GM12864 (cell line): ENCODE measurements around the gene DUSP2.

Source experiments
- DNase-seq: peaks from one replicate; pipeline ENCODE4 v3.0.0-alpha.2; 2011; ENCODE audit warnings: low read depth
- H3K4me3 ChIP-seq: 2 replicates; pipeline ENCODE4 v1.5.1; 2011; ENCODE audit warnings: mild to moderate bottlenecking, low read depth, low read length, control low read depth
- TF ChIP-seq, protein P1 (sequence below): IDR thresholded peaks from 2 replicates; pipeline ENCODE4 v1.5.1; 2011; ENCODE audit warnings: low read depth, mild to moderate bottlenecking, moderate library complexity, low read length, control low read depth, inconsistent platforms; ENCODE audit errors: missing control alignments

The DUSP2 gene

DNA sequence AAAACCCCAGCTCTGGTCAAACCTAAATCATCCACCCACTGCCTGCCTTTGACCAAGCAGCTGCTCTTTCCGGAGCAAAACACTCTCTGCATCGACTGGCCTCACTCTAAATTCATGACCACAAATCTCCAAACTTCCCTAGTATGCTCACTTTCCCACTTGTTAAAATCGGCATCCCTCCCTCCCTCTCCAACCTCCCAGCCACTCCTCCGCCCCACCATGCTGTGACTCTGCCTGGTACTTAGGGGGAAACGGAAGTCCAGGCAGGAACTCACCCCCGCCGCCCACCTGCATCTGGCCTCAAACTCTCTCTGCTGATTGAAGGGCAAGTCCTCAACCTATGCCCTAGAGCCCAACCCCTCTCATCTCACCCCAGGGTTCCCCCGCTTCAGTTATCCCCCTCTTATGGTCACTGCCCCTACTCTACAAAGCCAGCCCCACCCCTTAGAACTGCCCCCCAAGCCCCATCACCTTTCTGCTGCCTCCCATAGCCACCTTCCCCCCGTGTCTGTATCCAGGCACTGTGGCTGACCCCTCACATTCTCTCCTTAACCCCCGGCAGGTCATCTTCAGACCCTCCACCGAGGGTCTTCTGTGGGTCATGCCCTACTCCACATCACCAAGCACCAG is 25.0 kb downstream of the DUSP2 start:
- H3K4me3 ChIP-seq, result no peak overlapping the region
- DNase-seq, result no peak
- TF ChIP-seq, protein P1, sequence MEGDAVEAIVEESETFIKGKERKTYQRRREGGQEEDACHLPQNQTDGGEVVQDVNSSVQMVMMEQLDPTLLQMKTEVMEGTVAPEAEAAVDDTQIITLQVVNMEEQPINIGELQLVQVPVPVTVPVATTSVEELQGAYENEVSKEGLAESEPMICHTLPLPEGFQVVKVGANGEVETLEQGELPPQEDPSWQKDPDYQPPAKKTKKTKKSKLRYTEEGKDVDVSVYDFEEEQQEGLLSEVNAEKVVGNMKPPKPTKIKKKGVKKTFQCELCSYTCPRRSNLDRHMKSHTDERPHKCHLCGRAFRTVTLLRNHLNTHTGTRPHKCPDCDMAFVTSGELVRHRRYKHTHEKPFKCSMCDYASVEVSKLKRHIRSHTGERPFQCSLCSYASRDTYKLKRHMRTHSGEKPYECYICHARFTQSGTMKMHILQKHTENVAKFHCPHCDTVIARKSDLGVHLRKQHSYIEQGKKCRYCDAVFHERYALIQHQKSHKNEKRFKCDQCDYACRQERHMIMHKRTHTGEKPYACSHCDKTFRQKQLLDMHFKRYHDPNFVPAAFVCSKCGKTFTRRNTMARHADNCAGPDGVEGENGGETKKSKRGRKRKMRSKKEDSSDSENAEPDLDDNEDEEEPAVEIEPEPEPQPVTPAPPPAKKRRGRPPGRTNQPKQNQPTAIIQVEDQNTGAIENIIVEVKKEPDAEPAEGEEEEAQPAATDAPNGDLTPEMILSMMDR, result no peak

DNA sequence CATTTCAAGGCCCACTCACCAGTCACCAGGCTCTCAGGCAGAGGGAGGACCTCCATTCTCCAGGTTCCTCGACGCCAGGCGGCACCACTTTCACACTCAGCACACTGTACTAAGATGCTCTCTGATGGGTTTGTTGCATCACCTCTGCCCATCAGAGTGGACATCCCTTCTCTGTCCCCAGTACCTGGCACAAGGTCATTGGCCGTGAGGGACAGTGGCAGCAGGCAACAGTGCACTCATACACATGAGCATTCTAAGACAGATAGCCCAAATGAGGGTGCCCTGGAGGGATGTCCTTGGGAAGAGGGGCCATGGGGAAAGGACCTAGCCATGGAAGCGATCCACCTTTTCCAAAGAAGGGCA is 25.9 kb downstream of the DUSP2 start:
- DNase-seq, result no peak
- H3K4me3 ChIP-seq, result no peak overlapping the region
- TF ChIP-seq, protein P1, result no peak

DNA sequence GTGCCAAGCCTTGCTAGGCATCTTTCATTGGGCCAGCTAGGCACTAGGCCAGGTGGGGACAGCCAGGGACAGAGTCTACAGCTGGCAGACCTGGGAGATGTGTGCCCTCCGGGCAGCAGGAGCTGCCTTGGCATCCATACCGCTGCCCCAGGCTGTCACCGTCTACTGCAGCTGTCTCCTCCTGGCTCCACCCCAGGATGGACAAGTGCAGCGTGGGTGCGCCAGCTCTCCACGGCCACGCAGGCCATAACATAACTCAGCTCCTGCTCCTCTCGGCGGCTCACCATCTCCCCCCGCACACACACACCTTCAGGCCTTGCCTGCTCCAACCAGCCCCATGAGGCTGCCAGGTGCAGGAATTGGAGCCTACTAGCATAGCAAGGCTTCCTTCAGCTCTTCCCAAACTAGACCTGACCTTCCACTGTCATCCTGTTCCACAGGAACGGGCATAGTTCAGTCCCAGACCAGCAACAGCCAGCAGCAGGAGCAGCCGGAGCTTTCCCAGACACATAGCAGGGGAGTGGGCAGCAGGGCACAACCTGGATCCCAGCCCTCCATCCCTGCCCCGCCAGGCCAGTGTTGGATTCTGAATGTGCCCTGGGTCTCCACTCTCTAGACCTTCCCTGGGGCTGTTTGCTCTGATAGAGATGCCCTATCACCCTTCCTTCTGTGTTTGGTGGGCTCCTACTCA is 26.4 kb downstream of the DUSP2 start:
- no peak overlapping the region for H3K4me3 ChIP-seq
- TF ChIP-seq, protein P1, result no peak
- no peak for DNase-seq

DNA sequence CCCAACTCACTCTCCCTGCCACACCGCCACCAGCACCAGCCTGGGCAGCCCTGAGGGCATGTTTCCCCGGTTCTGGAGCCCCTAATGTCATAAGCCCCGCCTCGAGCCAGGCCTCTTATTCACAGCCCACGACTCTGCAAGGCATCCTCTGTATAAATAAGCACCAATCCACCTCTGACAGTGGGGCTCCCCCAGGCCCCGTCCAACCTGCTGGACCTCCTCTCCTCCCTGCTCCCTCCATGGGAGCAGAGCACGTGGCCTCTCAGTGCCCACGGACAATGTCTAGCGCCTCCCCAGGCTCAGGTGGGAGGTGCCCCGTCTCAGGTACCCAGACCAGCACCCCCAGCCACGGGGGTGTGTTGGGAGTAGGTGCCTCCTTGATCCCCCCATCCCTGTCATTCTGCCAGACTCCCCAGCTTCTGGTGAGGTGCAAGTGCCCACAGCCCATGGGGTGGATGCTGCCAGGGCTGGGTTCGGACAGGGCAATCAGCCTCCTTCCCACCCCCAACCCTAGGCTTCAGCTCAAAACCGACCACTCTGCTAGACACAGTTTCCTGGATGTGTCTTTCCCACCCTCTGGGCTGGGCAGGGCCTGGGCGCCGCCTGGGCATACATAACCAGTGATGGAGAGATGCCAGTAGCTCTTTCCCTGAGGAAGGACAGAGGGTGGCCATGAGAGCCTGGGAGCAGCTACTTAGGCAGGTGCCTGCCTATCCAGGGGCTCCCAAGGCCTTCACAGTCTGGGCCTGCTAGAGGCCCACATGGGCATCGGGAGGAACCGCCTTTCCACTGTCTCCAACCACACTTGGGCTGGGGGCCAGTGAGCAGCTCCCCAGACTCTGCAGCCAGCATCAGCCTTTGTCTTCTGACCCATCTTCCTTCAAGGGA is 27.3 kb downstream of the DUSP2 start:
- H3K4me3 ChIP-seq, result no peak overlapping the region
- DNase-seq, result no peak
- TF ChIP-seq, protein P1, result peak; percentile 42

DNA sequence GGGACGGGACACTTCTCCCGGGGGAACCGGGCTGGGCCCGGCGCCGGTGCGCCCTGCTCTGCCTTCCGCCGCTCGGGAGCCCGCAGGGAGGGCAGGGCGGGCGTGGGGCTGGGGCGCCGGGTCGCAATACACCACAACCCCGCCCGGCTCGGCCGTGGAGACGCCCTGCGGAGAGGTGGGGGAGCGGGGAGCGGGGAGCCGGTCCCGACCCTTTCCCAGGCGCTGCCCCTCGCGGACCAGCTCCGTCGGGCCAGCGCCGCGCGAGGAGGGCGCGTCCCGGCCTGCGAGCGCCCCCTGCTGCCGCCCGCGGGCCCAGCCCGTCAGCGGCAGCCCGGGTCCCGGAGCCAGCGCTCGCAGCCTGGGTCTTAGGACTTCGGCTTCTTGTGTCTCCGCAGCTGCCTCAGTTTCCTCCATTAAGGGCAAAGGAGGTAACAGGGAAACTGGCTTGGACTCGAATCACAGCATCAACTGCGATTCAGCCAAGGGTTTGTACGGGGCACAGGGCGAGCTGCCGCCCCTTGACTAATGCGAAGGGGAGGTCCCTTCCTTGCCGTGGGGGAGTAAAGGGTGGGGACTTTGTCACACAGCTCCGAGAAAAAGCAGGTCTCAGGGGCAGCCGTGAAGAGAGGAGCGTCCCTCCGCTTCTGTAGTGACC is 28.2 kb downstream of the DUSP2 start:
- peak overlapping the region; percentile 55 for H3K4me3 ChIP-seq
- TF ChIP-seq, protein P1, result peak; percentile 76
- no peak for DNase-seq

DNA sequence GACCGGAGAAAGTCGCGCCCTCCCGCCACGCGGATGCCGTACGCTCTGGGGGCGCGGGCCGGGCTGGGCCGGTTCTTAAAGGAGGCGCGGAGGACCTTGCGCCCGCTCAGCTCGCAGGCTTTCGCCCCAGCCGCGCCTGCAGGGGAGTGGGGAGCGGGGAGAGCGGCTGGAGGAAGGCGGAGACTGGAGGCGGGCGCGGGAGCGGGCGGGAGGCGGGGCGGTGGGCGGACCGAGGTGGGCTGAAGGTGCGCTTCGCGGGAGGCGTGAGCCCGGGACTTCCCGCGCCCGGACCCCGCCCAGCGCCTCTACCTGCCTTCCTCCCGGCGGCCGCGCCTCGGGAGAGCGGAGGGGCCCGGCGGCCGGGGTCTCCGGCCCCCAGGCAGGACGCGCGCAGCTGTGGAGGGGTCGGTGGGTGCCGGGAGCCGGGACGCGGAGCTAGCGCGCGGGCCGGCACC is 28.8 kb downstream of the DUSP2 start, which contains the start of gene ADRA2B:
Gene ADRA2B, minus strand, starts transcription at position 148 of the 455 bp plus-strand sequence. CDS start 422 bp downstream, outside the sequence.
- TF ChIP-seq, protein P1, result no peak
- H3K4me3 ChIP-seq, result peak within 1 kb of the TSS; percentile 55
- no peak for DNase-seq
